HG02884 (cell line): ENCODE results near the gene SH2B2.
A peak's percentile ranks its signal among the peaks of the same experiment; 100 is the strongest.

ENCODE experiments used
- ATAC-seq: cut with Tn5 transposase; IDR thresholded peaks from one replicate; pipeline ENCODE4 v1.9.1; 2021; ENCODE audit warnings: mild to moderate bottlenecking, moderate library complexity; ENCODE audit not compliant: unreplicated experiment

SH2B2 gene

DNA sequence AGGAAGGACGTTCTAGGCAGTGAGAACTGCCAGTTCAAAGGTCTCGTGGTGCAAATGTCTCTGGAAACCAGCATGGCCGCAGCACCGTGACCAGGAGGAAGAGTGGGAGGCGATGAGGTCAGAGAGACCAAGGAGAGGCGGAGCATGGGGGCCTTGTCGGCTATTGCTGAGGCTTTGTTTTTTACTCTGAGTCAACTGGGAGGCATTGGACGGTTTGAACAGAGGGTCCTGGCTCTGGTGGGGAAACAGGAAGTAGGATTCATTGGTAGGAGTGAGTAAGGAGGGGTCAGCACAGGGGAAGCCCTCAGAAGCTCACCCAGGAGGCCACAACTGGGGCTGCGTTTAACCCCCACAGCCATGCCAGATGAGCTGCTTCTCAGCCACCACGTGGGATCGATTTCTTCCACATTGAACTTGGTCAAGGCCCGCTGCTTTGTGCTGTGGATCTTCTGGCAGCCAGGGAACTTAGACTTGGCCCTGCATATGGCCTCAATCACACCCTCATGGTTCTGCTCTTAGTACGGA is 22.2 kb upstream of the SH2B2 start:
- no peak for ATAC-seq

DNA sequence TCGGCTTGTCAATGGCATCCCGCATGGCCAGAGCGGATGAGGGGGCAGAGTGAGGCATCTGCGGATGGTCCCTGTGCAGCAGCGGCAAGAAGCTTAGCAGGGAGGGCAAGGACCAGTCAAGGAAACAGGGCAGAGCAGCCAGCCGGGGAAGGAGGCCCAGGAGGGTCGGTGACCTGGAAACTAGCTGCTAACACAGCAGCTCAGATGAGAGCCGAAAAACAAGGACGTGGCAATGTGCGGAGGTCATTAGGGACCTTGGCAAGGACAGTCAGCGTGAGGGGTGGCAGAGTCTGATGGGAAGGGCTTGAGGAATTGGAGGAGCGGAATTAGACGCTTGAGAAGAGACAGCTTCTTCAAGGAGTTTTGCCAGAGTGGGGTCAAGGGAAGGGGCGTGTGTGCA is 20.1 kb upstream of the SH2B2 start:
- ATAC-seq = no peak

DNA sequence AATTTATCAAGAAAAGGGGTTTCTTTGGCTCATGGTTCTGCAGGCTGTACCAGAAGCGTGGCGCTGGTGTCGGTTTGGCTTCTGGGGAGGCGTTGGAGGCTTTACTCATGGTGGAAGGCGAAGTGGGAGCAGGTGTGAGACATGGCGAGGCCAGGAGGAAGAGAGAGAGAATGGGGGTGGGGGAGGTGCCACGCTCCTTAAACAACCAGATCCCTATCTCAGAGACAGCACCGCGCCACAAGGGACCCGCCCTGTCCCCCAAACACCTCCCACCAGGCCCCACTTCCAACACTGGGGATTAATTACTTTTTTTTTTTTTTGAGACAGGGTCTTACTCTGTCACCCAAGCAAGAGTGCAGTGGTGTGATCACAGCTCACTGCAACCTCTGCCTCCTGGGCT is 18.0 kb upstream of the SH2B2 start:
- no peak for ATAC-seq

DNA sequence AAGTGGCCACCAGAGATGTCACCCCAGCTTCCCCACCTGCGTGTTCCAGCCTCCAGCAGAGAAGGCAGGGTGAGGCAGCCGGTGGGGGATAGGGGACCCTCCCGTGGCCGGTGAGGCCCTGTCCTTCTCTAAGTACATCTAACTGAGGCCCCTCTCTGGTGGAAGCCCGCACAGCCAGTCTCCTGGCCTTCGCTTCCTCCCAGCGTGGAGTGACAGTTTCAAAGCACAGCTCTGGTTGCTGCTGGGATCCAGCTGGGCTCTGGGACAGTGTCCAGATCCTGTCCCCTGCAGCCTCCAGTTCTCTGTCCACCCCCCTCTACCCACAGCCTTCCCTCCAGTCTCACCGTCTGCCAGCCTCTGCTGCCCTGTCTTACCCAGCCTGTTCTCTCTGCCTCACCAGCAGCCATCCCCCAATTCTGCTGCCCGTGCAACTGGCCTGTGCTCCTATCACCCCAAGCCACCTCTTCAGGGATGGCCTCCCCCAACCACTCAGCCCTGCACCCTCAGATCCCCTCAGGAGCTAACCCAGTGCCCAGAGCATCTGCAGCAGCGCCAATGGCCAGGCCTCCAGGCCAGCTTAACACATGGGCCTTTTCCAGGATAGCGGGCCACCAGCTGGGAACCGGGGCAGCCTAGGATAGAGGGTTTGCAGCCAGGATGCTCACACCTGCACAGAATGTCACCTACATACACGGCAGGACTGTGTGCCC is 16.3 kb upstream of the SH2B2 start:
- no peak for ATAC-seq

DNA sequence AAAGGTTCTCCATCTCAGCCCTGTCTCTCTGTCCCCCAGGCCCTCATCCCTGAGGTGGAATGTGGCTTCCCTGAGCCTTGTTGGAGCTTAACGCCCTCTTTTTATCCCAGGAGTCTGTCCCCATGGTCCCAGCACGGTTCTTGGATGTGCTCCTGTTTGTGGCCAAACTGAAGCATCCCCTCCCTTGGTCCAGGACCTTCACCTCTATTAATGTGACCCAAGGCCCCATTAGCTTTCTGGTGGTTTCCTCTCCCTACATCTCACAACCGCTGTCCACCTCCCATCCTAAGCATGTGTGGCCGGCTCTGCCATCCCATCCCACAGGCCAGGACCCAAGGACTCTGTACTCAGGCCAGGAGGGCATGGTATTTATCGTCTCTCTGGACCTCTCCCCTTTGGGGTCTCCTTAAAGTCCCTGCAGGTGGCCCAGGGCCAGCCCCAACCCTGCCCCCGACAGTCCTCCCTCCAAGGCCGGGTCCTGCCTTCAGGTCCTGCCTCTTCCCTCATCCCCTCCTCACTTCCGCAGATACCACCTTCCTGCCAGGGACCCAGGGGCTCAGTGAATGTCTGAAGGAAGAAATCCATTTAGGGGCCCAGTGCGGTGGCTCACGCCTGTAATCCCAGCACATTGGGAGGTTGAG is 15.4 kb upstream of the SH2B2 start:
- no peak for ATAC-seq

DNA sequence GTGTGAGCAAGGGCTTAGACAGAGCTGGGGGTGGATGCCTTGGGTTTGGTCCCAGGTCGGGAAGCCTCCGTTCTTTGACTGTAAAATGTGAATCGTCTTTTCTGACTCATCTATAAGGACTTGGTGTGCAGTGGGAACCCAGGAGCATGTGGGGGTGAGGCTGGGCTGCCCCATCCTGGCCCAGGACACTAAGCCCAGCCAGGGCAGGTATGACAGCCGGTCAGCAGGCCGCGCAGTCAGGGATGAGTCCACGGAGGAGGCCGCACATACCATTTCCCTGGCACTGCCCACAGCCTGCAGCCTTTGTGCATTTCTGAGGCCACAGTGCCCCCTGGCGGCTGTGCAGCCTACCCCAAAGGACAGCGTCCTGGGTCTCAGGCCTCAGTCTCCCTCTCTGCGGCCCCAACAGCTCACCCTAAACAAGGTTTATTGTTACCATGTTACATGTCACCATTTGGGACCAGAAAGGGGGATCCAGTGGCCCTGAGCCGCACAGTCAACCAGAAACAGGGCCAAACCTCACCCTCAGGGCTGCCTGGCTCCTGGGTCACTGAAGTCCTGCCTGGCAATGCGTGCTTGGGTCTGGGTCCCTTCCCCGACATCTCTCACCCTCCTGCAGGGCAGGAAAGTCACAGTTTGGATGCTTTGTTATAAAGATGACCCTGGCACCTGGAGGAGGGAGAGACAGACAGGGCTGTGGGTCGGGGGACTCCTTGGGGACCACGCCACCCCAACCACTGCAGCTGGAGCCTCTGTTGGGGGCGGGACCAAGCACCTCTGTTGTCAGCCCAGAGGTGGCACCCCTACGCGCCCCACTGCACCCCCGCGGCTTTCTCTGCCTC is 14.4 kb upstream of the SH2B2 start:
- ATAC-seq = no peak

DNA sequence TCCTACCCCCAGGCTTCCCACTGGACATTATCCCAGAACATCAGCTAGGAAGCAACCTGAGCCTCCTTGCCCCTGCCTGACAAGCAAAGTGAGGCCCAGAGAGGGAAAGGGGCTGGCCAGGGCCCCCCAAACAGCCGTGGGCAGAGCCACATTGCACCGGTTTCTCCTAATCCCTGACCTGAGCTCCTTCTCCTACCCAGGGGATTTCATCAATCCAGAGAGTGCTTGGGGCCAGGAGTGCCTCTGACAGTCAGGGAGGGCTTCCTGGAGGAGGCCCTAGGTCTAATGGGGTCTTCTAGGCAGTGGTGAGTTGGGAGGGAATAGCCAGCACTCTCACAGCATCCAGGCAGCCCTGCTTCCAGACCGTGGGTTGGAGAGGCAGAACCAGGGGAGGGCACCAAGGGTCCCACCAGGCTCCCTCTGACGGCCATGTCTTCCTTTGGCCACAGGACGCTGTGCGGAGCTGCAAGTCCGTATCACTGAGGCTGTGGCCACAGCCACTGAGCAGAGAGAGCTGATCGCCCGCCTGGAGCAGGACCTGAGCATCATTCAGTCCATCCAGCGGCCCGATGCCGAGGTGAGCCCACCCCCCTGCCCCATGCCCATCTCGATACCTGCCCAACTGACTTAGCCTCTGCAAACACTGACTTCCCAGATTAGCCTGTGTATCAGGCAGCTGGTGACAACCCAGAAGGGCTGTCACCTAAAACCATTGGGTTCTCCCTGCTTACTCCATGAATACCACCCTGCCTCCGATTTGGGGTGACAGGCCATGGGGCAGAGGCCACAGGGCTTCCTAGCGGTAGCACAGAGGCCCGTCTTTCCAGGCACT is 13.5 kb upstream of the SH2B2 start:
- no peak for ATAC-seq

DNA sequence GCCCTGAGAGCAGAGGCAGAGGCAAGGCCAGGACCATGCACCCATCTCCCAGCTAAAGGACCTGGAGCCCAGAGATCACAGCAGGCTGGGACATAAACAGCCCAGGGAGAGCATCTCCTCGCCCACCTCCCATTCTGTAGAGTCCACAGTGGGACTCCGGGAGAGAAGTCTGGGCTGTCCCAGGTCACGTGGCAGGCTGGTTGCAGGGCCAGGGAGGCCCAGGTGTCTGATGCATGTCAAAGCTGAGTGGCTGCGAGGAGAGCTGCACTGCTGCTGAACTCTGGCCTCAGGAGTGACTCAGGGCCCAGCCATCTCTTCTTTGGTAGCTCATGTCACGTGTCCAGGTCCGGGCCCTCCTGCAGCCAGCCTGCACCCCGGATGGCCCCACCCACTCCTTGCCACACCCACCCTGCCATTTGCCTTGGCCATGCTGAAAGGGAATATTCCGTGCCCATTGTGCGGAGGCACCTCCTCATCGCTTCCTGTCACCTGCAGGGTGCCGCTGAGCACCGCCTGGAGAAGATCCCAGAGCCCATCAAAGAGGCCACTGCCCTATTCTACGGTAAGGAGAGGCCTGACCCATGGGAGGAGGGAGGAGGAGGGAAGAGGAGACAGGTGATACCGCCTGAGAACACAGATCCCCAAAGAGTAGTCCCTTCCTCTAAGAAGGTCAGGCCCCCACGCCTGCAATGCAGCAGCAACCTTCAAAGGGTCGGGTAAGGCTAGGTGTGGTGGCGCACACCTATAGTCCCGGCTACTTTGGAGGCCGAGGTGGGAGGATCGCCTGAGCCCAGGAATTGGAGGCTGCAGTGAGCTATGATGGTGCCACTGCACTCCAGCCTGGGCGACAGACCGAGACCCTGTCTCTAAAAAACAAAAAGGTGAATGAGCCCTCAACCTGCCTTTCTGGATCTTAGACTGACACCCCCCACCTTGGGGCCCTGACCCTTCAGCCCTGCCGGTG is 12.6 kb upstream of the SH2B2 start:
- no peak for ATAC-seq

DNA sequence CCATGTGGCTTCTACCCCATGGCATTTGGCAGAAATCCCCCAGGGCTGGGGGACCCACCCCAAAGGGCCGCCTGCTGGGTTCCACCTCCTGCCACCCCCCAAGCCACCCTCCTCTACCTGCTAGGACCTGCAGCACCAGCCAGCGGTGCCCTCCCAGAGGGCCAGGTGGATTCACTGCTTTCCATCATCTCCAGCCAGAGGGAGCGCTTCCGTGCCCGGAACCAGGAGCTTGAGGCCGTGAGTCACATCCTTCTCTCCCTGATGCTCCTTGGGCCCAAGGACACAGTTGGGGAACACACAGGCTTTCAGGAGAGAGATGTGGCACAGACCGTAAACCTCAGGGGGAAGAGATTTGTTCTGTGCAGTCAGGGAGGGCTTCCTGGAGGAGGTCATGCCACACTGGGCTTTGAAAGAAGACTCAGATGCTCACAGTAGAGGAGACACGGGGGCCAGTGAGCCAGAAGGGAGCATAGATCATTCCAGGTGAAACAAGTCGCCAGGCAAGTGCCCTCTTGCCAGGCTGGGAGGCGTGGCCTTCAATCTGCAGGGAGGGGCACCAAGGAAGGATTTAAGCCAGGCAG is 11.5 kb upstream of the SH2B2 start:
- no peak for ATAC-seq

DNA sequence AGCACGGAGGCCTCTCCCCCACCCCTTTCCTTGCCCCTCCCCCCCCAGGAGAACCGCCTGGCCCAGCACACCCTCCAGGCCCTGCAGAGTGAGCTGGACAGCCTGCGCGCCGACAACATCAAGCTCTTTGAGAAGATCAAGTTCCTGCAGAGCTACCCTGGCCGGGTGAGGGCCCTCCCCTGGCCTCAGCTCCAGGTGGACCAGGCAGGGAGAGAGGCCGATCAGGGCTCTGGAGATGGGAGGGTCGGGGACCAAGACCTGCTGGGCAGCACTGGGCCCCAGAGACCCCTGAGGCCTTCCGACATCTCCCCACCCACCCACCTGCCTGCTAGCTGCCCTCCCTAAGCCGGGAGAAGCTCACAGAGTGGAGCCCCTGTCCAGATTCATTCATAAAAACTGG is 8.8 kb upstream of the SH2B2 start:
- no peak for ATAC-seq

DNA sequence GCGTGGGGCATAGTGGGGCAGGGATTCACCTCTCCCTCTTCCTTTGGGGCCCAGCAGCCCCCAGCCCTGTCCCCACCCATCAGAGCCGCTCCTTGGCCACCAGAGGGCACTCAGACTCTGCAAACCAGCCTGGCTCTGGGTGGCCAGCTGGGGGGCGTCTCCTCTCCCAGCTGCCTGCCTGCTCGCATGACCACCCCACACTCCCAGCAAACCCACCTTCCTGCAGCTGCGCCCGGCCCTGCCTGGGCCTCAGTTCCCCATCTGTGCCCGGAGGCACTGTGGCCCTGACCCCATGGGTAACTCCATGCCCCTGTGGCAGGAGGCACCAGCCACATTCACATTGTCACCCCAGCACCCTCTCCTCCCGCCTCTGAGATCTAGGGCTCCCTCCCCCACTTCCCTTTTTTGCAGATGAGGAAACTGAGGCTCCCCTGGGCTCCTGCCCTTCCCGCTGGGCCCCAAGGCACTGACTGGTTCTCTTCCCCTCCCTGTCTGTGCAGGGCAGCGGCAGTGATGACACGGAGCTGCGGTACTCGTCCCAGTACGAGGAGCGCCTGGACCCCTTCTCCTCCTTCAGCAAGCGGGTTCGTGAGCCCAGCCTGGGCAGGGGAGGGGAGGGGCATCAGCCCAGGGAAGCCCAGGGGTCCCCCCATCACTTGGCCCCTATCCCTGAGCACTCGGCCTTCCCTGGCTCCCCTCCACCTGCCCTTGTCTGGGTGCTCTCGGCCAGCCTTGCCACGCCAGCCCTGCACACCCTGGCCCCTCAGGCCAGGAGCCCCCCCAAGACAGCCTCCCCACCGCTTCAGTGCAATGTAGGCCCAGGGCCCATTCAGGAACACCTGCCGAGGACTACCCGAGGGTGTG is 6.9 kb upstream of the SH2B2 start:
- ATAC-seq = peak; percentile 64

DNA sequence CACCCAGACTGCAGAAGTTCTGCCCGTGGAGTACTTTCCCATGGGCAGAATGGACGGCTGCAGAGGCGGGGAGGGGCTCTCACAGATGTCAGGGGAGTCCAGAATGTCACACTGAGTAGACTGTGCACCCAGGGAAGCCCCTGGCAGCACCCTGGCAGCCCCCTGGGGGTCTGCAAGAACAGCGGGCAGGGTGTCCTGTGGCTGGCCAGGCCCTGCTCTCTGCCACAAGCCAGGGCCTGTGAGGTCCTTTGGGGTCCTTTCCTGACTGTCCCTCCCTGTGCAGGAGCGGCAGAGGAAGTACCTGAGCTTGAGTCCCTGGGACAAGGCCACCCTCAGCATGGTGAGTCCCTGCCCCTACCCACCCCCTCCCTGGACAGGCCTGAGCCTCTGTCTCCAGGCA is 6.1 kb upstream of the SH2B2 start:
- no peak for ATAC-seq

DNA sequence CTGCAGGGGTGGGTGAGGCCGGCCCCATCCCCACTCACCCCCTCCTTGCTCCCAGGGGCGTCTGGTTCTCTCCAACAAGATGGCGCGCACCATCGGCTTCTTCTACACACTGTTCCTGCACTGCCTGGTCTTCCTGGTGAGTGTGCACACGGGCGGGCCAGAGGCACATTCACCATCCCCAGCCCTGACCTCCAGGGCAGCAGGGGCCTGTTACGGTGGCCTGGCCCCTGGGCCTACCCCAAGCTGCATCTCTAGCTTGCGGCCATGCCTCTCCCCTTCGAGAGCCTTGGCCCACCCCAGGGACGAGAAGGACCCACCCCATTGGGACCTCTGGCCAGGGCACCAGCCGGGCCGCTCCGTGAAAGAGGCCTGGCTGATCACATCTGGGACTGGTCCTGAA is 4.9 kb upstream of the SH2B2 start:
- ATAC-seq = no peak

DNA sequence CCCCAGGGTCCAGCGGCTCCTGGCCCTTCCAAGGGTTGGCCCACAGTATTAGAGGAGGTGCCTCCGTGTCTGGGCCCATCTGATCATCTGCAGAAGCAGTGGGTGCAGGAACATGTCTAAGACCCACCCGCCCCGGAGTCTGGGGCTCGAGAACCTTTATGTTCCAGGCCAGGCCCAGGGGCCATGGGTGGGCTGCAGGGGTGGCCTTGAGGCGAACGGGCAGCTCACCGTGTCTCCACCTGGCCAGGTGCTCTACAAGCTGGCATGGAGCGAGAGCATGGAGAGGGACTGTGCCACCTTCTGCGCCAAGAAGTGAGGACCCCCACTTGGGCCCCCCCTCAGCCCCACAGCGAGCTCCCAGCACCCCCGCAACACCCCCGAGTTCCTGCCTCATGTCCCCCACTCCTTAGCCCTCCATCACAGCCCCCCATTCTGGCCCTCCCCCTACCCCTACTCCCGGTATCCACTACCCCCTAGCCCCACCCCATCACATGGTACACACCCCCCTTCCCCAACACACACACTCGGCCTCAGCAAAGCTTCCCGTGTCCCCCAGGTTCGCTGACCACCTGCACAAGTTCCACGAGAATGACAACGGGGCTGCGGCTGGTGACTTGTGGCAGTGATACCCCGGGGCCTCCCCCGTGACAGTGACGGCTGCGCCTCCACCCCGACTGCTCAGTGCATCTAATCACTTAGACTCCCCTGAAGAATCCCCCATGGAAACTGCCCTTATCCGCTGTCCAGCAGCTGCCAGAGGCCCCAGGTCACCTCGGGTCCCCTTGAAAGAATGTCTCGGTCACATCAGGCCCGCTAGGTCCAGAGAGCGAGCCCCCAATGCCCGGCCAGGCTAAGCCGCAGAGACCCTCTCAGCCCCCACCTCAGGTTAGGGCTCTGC is 4.0 kb upstream of the SH2B2 start:
- ATAC-seq = no peak

DNA sequence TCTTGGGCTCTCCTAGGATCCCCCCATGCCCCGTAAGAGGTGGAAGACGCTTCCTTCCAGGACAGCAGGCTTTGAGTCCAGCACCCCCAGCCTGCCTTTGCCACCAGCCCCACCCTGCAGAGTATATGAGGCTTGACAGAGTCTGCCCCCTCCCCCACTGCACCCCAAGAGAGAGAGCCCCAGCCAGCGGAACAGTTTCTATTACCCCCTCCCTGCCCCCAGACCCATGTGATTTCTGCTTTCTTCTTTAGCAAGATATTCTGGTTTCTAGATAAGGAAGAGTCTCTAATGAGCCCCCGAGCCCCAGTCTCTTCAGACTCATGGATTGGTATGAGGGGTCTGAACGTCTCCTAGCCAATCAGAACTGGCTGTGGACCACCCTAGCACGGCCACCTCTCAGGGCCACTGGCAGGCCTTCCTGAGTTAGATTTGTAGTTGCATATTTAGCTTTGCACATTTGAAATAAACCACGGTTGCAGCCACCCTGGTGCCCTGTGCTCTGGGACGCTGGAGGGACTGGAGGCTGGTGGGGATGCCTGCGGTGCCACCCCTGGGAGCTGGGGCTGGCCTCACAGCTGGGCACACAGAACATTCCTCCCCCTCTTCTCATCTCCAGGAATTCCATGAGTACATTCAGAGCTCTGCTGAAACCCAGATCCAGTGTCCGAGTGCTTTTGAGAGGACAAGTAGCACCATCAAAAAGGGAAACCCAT is 3.0 kb upstream of the SH2B2 start:
- ATAC-seq = no peak

DNA sequence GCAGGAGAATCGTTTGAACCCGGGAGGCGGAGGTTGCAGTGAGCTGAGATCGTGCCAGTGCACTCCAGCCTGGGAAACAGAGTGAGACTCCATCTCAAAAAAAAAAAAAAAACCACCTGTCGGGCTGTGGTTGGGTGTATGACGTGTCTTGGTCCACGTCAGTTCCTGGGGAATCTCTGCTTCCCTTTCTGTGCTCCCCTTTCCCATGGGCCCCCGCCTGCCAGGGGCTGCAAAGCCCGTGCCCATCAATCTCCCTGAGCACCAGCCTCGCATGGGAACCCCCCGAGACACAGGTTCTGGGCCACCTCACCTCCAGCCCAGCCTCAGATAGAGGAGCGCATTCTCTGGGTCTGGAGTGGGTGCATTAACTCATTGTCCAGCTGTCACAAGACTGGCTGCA is 2.3 kb upstream of the SH2B2 start:
- no peak for ATAC-seq
